ENCODE results near the gene APBA1. TPM values are rescaled to one million over a fixed set of nuclear protein-coding genes. Genes with fewer than 3 reads are reported as not detected.

APBA1 gene
- total RNA-seq, 2 donors from 2014 or later: 6.8 to 9.5 TPM

- ATAC-seq (ENCODE audit: insufficient number of reproducible peaks, low FRiP score, low read depth) (no peak), DNase-seq (ENCODE audit: low spot score) (no peak)
- Histone ChIP-seq H3K27ac (no peak overlapping the region), H3K27me3 (replicated peaks; ENCODE audit: insufficient read depth) (no peaks in the 10 kb centered on the region), H3K36me3 (no peaks in the 10 kb centered on the region), H3K4me1 (ENCODE audit: control insufficient read depth in 1 of 2, low read depth in 2 of 2) (peaks cover 6 to 8% of the 10 kb centered on the region in 2 donors), H3K9me3 (no peaks in the 10 kb centered on the region), H3K4me3 (no peak overlapping the region)
- TF ChIP-seq CTCF (IDR thresholded peaks at IDR 0.05): no peak
Observed at GRCh38 chr9:69604568-69605219, 67.5 kb downstream of the APBA1 start.

GRCh38 chr9:69603656-69604055 lies 68.5 kb downstream of the APBA1 start:
- no peak overlapping the region for H3K27ac ChIP-seq
- DNase-seq (ENCODE audit: low spot score): no peak
- peaks cover 6 to 12% of the 10 kb centered on the region in 2 donors for H3K4me1 ChIP-seq (ENCODE audit: control insufficient read depth in 1 of 2, low read depth in 2 of 2)
- no peaks in the 10 kb centered on the region for H3K9me3 ChIP-seq
- no peak for TF ChIP-seq CTCF (IDR thresholded peaks at IDR 0.05)
- no peak overlapping the region for H3K4me3 ChIP-seq
- H3K27me3 ChIP-seq (replicated peaks; ENCODE audit: insufficient read depth): no peaks in the 10 kb centered on the region
- no peak for ATAC-seq (ENCODE audit: insufficient number of reproducible peaks, low FRiP score, low read depth)
- H3K36me3 ChIP-seq: no peaks in the 10 kb centered on the region

GRCh38 chr9:69602773-69603172 lies 69.4 kb downstream of the APBA1 start:
- Histone ChIP-seq H3K27ac (no peak overlapping the region), H3K36me3 (no peaks in the 10 kb centered on the region), H3K27me3 (replicated peaks; ENCODE audit: insufficient read depth) (no peaks in the 10 kb centered on the region), H3K9me3 (no peaks in the 10 kb centered on the region), H3K4me3 (peak overlapping the region; percentile 17), H3K4me1 (ENCODE audit: control insufficient read depth in 1 of 2, low read depth in 2 of 2) (peaks cover 6 to 12% of the 10 kb centered on the region in 2 donors)
- ATAC-seq (ENCODE audit: insufficient number of reproducible peaks, low FRiP score, low read depth): no peak
- no peak for TF ChIP-seq CTCF (IDR thresholded peaks at IDR 0.05)
- DNase-seq (ENCODE audit: low spot score): no peak

GRCh38 chr9:69601698-69602097 lies 70.5 kb downstream of the APBA1 start:
- no peak for DNase-seq (ENCODE audit: low spot score)
- no peak overlapping the region for H3K4me3 ChIP-seq
- H3K9me3 ChIP-seq: no peaks in the 10 kb centered on the region
- no peak overlapping the region for H3K27ac ChIP-seq
- H3K36me3 ChIP-seq: no peaks in the 10 kb centered on the region
- no peak for ATAC-seq (ENCODE audit: insufficient number of reproducible peaks, low FRiP score, low read depth)
- no peak for TF ChIP-seq CTCF (IDR thresholded peaks at IDR 0.05)
- H3K27me3 ChIP-seq (replicated peaks; ENCODE audit: insufficient read depth): no peaks in the 10 kb centered on the region
- peaks cover 6 to 12% of the 10 kb centered on the region in 2 donors for H3K4me1 ChIP-seq (ENCODE audit: control insufficient read depth in 1 of 2, low read depth in 2 of 2)

- DNase-seq (ENCODE audit: low spot score) (no peak), ATAC-seq (ENCODE audit: insufficient number of reproducible peaks, low FRiP score, low read depth) (no peak)
- no peaks in the 10 kb centered on the region for H3K9me3 ChIP-seq
- H3K36me3 ChIP-seq: no peaks in the 10 kb centered on the region
- no peaks in the 10 kb centered on the region for H3K27me3 ChIP-seq (replicated peaks; ENCODE audit: insufficient read depth)
- no peak overlapping the region for H3K27ac ChIP-seq
- H3K4me3 ChIP-seq: no peak overlapping the region
- TF ChIP-seq CTCF (IDR thresholded peaks at IDR 0.05): no peak
- peaks cover 6 to 12% of the 10 kb centered on the region in 2 donors for H3K4me1 ChIP-seq (ENCODE audit: control insufficient read depth in 1 of 2, low read depth in 2 of 2)
Observed at GRCh38 chr9:69600314-69601047, 71.7 kb downstream of the APBA1 start.
